ENCODE results near the gene STXBP1. TPM values are rescaled to one million over a fixed set of nuclear protein-coding genes. Genes with fewer than 3 reads are reported as not detected.
"Not testable (repeated sequence)": the region's sequence is repeated elsewhere in the genome, so short reads cannot be mapped to it uniquely, and the experiment has no call there.

STXBP1 gene
- total RNA-seq, 1 experiment from 2014 or later: 15.0 TPM

- not testable (repeated sequence) for DNase-seq (ENCODE audit: low read depth)
Measured at GRCh38 chr9:127577194-127577593, 34.9 kb upstream of the STXBP1 start.

DNA sequence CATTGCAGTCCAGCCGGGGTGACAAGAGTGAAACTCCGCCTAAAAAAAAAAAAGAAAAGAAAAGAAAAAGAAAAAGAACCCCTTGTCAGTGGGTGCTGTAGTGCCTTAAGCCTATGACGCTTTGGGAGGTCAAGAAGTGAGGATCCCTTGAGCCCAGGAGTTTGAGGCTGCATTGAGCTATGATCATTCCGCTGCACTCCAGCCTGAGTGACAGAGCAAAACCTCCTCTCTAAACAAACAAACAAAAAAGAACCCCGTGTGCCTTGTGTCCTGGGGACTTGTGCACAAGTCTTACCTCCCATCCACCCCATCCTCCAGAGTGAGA, 33.5 kb upstream of the STXBP1 start:
- DNase-seq (ENCODE audit: low read depth): no peak

DNA sequence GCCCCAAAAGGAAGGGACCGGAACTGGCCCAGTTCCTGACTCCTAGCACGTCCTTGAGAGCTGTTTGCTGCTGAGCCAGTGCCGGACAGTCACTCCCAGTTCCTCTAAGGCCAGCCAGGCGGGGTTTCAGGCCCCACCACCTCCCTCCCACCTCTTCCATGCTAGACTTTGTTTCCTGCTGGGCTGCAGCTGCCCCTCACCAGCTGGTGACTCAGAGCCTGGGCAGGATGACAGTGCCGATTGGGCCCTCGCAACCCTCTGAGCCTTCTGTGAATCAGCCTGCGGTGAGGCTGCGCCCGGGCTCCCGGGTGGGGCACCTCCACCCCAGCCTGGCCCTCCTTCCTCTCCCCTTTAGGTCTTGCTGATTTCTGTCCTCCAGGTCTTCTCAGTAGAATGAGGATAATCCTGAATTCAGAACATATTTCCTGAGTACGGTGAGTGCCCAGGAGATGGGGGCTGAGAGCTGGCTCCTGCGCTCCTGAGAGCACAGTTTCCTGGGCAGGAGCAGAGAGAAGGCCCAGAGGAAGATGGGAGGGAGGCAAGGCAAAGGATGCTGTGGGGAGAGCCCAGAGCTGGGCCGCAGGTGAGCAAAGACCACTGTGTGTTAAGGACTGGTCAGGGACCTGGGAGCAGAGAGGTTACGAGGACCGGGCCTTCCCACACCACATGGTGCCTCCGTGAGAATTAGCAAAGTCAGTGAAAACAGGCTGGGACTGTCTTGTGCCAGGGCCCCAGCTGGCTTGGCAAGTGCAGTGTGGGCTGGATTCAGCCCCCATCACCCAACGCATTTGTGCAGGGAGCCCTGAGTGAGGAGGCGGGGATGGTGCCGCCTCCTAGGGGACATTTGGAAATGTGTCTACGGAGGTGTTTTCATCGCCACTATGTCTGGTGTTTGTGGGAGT, 32.9 kb upstream of the STXBP1 start:
- DNase-seq (ENCODE audit: low read depth): peak; percentile 99

- DNase-seq (ENCODE audit: low read depth): no peak
Measured at GRCh38 chr9:127580366-127580765, 31.7 kb upstream of the STXBP1 start.

DNA sequence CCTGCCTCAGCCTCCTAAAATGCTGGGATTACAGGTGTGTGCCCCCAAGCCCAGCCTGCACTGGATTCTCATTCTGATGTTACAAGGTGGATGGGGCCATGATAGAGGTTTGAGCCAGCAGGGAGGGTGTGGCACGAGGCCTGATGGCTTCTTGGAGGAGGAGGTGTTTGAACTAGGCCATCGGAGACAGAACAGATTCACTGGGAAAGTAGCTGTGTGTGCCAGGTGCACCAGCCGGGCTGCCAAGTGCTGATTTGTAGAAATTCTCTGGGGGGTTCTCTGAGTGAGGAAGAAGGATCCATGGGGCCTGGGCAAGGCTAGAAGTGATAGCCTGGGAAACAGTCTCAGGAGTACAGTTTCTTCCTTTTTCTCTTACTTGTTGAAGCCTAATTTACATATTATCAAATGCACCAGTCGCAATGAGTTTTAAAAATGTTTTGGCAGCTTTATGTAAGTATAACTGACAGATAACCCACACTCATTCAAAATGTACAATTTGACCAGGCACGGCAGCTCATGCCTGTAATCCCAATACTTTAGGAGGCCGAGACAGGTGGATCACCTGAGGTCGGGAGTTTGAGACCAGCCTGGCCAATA, 31.1 kb upstream of the STXBP1 start:
- DNase-seq (ENCODE audit: low read depth): no peak

DNA sequence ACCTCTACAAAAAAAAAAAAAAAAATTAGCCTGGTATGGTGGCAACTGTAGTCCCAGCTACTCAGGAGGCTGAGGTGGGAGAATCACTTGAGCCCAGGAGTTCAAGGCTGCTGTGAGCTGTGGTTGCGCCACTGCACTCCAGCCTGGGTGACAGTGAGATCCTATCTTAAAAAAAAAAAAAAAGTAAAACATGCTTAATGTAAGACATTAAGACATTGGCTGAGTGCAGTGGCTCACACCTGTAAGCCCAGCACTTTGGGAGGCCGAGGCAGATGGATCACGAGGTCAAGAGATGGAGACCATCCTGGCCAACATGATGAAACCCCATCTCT, 27.6 kb upstream of the STXBP1 start:
- DNase-seq (ENCODE audit: low read depth): not testable (repeated sequence)

DNA sequence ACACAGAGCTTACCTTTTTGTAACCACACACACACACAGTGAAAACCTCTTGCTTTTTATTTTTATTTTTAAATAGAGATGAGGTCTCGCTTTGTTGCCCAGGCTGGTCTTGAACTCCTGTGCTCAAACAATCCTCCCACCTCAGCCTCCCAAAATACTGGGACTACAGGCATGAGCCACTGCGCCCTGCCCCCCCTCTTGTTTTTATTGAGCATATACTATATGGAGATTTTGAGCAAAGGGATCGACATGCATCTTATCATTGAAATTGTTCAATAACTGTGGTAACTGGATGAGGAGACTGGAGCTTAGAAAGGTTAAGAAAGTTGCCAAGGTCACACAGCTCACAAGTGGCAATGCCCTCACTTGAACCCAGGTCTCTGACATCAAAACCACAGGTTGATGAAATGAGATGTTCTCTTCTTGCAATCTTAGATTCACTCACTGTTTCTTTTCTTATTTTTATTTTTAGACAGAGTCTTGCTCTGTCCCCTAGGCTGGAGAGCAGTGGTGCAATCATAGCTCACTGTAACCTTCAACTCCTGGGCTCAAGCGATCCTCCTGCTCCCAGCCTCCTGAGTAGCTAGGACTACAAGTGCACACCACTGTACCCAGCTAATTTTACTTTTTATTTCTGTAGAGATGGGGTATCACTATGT, 26.8 kb upstream of the STXBP1 start:
- DNase-seq (ENCODE audit: low read depth): no peak

- DNase-seq (ENCODE audit: low read depth): no peak
Measured at GRCh38 chr9:127586096-127586495, 26.0 kb upstream of the STXBP1 start.

DNA sequence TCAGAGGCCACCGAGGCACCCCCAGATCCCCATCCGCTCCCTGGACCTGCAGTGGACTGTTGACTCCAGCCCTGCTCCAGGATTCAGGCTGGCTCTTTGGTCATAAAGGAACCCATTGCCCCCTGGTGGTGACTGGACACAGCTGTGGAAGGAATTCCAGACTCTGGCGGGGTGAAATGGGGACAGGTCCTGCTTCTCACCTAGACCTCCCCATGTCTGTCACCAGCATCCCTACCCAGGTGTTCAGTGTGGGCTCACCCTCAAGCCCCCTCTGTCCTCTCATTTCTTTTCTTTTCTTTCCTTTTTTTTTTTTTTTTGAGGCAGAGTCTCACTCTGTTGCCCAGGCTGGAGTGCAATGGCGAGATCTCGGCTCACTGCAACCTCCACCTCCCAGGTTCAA, 25.5 kb upstream of the STXBP1 start:
- peak; percentile 84 for DNase-seq (ENCODE audit: low read depth)

DNA sequence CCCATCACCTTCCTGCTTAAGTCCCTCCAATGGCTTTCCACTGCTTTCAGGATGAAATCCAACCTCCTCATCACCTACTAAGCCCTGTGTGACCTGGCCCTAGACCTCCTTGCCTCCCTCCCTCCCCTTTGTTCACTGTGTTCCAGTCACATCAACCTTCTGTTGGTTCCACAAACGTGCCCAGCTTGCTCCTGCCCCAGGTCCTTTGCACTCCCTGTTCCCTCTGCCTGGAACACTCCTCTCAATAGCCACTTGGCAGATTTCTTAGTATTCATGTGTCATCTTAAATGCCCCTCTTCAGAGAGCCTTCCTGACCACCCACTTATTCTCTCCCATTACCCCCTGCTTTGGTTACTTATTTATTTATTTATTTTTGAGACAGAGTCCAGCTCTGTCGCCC, 24.1 kb upstream of the STXBP1 start:
- DNase-seq (ENCODE audit: low read depth): no peak

DNA sequence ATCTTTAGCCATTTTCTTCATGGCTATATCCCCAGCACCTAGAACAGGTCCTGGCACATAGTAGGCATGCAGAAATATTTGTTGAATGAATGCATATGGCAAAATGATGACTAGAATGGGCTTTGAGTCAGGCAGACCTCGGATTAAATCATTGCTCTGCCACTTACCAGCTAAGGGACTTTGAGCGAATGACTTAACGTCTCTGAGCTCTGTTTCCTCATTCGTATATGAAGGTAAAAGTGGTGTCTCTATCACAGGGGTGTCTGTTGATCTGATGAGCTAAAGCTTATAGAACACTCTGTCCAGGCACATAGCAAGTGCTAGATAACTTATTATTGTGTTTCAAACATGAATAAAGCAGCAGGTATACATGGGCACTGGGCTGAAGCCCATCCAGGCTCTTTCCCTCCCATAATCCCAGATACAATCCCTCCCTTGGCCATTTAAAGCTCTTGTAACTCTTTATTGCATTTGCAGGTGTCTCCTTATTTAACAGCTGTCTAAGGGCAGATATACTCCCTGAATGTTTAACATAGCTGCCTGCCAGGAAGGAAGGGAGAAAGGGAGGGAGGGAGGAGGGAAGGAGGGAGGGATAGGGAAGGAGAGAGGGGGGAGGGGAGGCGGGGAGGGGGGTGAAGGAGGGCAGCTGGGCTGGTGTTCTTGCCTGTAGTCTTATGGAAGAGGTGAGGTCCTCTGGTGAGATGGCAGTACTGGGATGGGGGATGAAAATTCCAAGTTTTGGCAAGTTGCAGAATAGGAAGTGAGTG, 23.2 kb upstream of the STXBP1 start:
- DNase-seq (ENCODE audit: low read depth): no peak

DNA sequence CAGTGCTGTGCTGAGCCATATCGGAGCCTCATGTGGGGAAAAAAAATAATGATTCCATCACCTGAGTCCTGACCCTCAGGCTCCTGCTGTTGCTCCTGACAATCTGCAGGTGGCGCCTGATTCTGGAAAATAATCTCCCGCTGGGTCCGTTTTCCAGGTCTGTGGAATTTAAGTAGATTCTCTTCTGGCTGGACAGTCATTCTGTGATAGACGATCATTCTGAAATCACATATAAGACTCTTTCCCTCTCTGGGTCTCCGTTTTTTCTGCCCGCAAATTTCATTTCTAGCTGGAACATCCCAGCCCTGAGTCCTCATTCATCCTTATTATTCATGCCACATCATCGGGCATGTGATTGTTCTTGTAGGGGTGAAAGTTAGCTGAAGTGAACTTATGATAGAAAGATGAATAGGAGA, 22.1 kb upstream of the STXBP1 start:
- DNase-seq (ENCODE audit: low read depth): peak; percentile 80

DNA sequence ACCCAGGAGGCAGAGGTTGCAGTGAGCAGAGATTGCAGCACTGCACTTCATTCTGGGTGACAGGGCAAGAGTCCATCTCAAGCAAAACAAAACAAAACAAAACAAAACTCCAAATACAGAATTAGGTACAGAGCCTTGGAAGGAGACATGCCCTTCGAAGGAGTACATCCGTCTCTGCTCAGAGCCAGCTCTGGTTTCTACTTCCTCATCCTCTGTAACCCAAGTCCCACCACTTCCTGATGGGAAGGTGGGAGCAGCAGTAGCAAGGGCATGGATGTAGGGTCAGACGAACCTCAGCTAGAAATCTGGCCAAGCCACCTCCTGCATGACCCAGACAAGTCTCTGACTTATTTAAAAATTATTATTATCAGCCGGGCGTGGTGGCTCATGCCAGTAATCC, 16.5 kb upstream of the STXBP1 start:
- DNase-seq (ENCODE audit: low read depth): no peak

DNA sequence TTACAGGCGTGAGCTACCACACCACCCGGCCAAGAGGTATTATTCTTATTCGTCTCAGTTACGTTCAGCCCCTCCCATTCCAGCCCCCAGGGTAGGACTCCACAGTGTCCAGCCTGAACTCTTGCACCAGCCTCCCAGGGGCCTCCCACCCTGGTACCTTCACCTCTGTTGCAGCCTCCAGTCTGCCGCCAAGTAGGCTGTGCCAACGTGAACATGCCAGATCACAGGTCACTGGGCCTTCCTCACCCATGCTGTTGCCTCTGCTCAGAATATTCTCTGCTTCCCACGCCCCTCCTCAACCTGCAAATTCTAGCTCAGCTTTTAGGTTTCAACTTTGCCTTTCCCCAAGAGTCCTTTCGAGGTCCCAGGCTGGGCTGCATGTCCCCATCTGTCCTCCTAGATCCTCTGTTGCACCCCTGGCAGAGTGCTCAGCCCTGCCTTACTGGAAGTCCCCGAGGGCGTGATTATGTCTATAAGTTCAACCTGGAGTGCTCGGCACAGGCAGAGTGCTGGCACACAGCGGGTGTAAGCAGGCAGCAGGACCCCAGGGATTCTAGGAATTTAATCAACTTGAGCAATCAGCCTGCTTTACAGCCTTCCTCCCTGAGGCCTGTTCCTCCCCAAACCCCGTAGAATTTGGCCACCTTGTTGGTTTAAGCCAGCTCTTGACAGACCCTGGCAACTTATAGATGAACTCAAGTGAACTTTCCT, 13.1 kb upstream of the STXBP1 start:
- no peak for DNase-seq (ENCODE audit: low read depth)

GRCh38 chr9:127599550-127599891, 12.6 kb upstream of the STXBP1 start:
- DNase-seq (ENCODE audit: low read depth): no peak

DNA sequence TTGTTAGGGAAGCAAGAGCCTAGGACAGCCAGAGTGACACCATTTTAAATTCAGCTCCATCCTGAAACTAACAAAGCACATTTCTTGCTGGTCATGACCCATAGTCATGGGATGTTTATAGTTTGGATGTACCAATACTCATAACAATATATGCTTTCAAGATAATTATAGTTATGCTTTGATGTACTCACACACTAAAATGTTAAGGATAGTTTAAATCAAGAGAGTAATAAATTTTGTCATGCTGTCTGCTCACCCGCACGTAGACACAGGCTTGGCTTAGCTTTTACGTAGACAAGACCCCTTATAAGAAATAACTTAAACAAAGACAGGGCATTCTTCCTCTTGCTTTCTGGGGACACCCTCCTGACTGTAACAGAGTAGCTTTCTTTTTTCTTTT, 8.9 kb upstream of the STXBP1 start:
- no peak for DNase-seq (ENCODE audit: low read depth)

DNA sequence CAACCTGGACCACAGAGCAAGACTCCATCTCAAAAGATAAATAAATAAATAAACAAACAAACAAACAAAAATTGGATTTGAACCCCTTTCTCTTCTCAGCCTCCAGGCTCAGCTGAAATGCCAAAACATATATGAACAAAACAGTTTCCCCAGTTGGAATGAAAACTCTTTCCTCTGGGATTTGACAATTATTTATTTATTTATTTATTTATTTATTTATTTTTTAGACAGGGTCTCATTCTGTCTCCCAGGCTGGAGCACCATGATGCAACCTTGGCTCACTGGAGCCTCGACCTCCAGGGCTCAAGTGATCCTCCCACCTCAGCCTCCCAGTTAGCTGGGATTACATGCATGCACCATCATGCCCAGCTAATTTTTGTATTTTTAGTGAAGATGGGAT, 6.0 kb upstream of the STXBP1 start:
- no peak for DNase-seq (ENCODE audit: low read depth)

DNA sequence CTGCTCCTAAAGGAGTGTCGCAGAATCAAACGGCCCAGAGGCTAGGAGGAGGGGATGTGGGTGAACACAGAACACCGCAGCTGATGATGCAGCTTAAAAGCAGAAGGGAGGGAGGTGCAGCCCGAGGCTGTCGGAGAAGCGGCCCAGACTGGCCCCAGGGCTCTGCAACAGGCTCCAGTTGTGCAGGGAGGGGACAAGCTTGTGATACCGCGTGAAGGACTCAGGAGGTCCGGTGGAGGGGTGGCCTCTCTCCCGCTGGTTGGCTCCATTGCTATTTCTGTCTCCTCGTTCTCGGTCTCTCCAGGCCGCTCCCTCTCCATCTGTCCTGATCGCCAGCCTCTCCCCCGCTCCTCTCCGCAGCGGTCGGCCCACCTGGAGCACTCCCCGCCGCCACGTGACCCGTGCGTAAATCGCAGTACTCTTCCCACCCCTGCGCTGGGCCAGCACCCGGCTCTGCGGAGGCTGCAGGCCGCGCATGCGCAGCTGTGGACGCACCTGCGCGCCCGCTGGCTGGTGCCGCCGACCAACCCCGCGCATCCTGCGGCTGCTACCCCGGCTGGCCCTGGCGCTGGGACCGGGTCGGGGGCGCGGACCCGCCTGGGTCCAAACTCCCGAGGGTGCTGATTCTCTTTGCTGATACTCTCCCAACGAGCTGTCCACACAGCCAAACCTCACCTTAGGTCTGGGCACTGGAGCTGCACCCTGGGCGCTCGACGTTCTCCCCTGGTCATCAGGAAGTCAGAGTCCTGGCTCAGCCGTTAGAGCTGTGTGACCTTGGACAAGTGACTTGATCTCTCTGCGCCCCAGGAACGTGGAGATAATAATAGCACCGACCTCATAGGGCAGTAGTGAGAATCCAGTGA, 3.7 kb upstream of the STXBP1 start:
- DNase-seq (ENCODE audit: low read depth): peak; percentile 66

DNA sequence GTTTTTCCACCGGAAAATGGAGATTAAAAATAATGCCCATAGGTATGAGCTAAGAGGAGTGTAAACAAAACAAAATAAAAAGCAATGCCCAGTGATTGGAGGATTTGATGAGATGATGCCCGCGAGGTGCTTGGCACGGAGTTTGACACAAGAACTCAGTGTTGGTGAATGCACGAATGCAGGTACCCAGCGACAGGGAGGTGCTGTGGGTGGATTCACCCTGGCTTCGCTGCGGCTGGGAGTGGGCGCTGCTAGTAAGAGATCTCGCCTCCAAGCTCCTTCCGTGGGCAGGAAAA, 526 bp upstream of the STXBP1 start:
- no peak for DNase-seq (ENCODE audit: low read depth)

GRCh38 chr9:127612939-127613582, 984 bp downstream of the STXBP1 start:
- DNase-seq (ENCODE audit: low read depth): peak; percentile 85

DNA sequence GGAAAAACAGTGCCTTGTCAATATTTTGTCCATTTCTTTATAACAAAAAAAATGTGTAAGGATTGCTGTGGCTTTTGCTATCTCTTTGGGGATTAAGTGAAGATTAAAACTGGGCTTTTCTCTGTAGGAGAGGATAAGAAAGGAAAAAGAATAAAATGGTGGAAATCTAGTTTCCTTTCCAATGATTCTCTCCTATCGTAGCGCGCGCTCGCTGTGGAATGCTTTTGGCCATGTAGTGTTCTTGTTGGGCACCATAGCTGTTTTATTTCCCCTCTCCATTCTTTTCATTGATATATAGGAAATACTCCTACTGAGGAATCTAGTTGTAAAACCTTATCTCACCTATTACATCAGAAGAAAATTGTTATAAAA, 1.5 kb downstream of the STXBP1 start:
- DNase-seq (ENCODE audit: low read depth): no peak

All from M059J (cell line).